K562 (cell line): ENCODE data around the gene VDAC2.

ENCODE experiments used
- MTA1 ChIP-seq: fragments of 450-650 bp; IDR thresholded peaks from 2 replicates; pipeline ENCODE4 v1.6.1; 2017; ENCODE audit warnings: borderline replicate concordance
- ZNF232 ChIP-seq: sonication (generic); formaldehyde crosslinking; IDR thresholded peaks from 2 replicates; pipeline ENCODE4 v1.8.0; 2022; ENCODE audit warnings: mild to moderate bottlenecking, missing genetic modification reagents

- no peak for TF ChIP-seq ZNF232 (CRISPR knock-in tag)
- no peak for TF ChIP-seq MTA1
These were observed 13.5 kb upstream of the VDAC2 start for GRCh38 chr10:75197066-75197465.
